OCI-LY7 (cell line): ENCODE results near the gene SLC2A4.

Experiments
- CTCF ChIP-seq: fragments of 200-600 bp; sonication (generic); conservative IDR thresholded peaks from 2 replicates; pipeline ENCODE4 v1.5.1; 2014; ENCODE audit warnings: mild to moderate bottlenecking, antibody characterized with exemption, low read length, moderate library complexity, mixed read lengths
- EZH2phosphoT487 ChIP-seq: fragments of 200-600 bp; sonication (generic); IDR thresholded peaks from 2 replicates; pipeline ENCODE4 v1.6.1; 2018; ENCODE audit warnings: low read depth, borderline replicate concordance, mild to moderate bottlenecking, mixed run types, antibody characterized with exemption, low read length, moderate library complexity, mixed read lengths

- TF ChIP-seq CTCF = no peak
- TF ChIP-seq EZH2phosphoT487 = no peak
These were observed 31.8 kb downstream of the SLC2A4 start for GRCh38 chr17:7313088-7313889.
